H1 (cell line): ENCODE results near the gene ZWILCH. TPM values are rescaled to one million over a fixed set of nuclear protein-coding genes. Genes with fewer than 3 reads are reported as not detected.

Experiments used
- ATF3 ChIP-seq: IDR thresholded peaks from 2 replicates; pipeline ENCODE4 v1.6.1; 2011; ENCODE audit warnings: low read depth, mild to moderate bottlenecking, low read length; ENCODE audit not compliant: insufficient read depth
- SUZ12 ChIP-seq: fragments of 200-600 bp; sonication (generic); IDR thresholded peaks from 2 replicates; pipeline ENCODE4 v1.6.1; 2012; ENCODE audit warnings: mild to moderate bottlenecking, inconsistent platforms, low read length, moderate library complexity, mixed read lengths
- polyA plus RNA-seq, 7 experiments: library from polyadenylated mRNA; depleted of rRNA in 3 of 7; stranded (reverse) in 5 of 7; unstranded in 2 of 7; fragments of >200 nt in 5 of 7; fragments of 200-250 nt in 2 of 7; gene quantifications; 1 replicate in 5 of 7; 2 replicates in 1 of 7; 4 replicates in 1 of 7; pipeline versions ENCODE4 v1.2.1 to v1.2.3, GENCODE V29; 2011 to 2013; ENCODE audit warnings: missing spikeins in 2 of 7, mixed read lengths in 2 of 7
- total RNA-seq: library from RNA; stranded (reverse); fragmentation: NEBNext Ultra II Directional; extraction: Animal tissue kit (Norgen Biotek cat#: 25700); gene quantifications from 2 replicates; pipeline ENCODE4 v1.2.1, GENCODE V29; 2021

ZWILCH gene
- total and polyA plus RNA-seq, 2 of the 8 experiments (the other 6 are each of a cell fraction or from before 2014, with no cell fraction given): 18.1 to 61.5 TPM

GRCh38 chr15:66504563-66505429 lies at the start of gene ZWILCH, which contains the start of gene RPL4 (continued):
- TF ChIP-seq ATF3 (no peak), SUZ12 (no peak)
